GM18858 (cell line): Measurements from ENCODE around the gene PDLIM4.
A peak's percentile ranks its signal among the peaks of the same experiment; 100 is the strongest.

Experiments used
- ATAC-seq: cut with Tn5 transposase; IDR thresholded peaks from one replicate; pipeline ENCODE4 v1.9.1; 2021; ENCODE audit not compliant: unreplicated experiment

Gene PDLIM4

GRCh38 chr5:132257131-132258101 is at the start of gene PDLIM4:
Gene PDLIM4, plus strand, starts transcription at chr5:132257696. Its CDS starts 39 bp downstream, at chr5:132257735.
- no peak for ATAC-seq

GRCh38 chr5:132207778-132208177 is 49.7 kb upstream of the PDLIM4 start:
- no peak for ATAC-seq

GRCh38 chr5:132209131-132209530 is 48.4 kb upstream of the PDLIM4 start:
- ATAC-seq = no peak

- ATAC-seq = no peak
These were observed 47.5 kb upstream of the PDLIM4 start for GRCh38 chr5:132209901-132210545.

GRCh38 chr5:132210944-132211343 is 46.6 kb upstream of the PDLIM4 start:
- ATAC-seq = no peak

- no peak for ATAC-seq
These were observed 45.7 kb upstream of the PDLIM4 start for GRCh38 chr5:132211787-132212186.

- no peak for ATAC-seq
These were observed 43.8 kb upstream of the PDLIM4 start for GRCh38 chr5:132213666-132214065.

GRCh38 chr5:132214491-132214890 is 43.0 kb upstream of the PDLIM4 start:
- ATAC-seq = no peak

- no peak for ATAC-seq
These were observed 42.2 kb upstream of the PDLIM4 start for GRCh38 chr5:132215329-132215728.

GRCh38 chr5:132218321-132218720 is 39.2 kb upstream of the PDLIM4 start:
- ATAC-seq = no peak

- no peak for ATAC-seq
These were observed 38.1 kb upstream of the PDLIM4 start for GRCh38 chr5:132219289-132219970.

GRCh38 chr5:132219981-132220380 is 37.5 kb upstream of the PDLIM4 start:
- ATAC-seq = no peak

GRCh38 chr5:132220491-132220890 is 37.0 kb upstream of the PDLIM4 start:
- no peak for ATAC-seq

- ATAC-seq = no peak
These were observed 35.5 kb upstream of the PDLIM4 start for GRCh38 chr5:132221781-132222648.

- ATAC-seq = peak; percentile 89
These were observed 34.9 kb upstream of the PDLIM4 start for GRCh38 chr5:132222649-132223038.

GRCh38 chr5:132223861-132224260 is 33.6 kb upstream of the PDLIM4 start:
- no peak for ATAC-seq

GRCh38 chr5:132224716-132225115 is 32.8 kb upstream of the PDLIM4 start:
- no peak for ATAC-seq

- no peak for ATAC-seq
These were observed 32.1 kb upstream of the PDLIM4 start for GRCh38 chr5:132225165-132226032.

GRCh38 chr5:132226516-132227234 is 30.8 kb upstream of the PDLIM4 start:
- ATAC-seq = no peak
